DOHH2 (cell line): Measurements from ENCODE around the gene ASGR1.

Experiments
- H3F3A ChIP-seq: fragments of 200-600 bp; sonication (generic), shearing (Covaris generic); 2 replicates; pipeline ENCODE4 v1.6.0; 2016; ENCODE audit warnings: antibody characterized with exemption, mild to moderate bottlenecking; ENCODE audit not compliant: control insufficient read depth, insufficient read depth
- H3K27ac ChIP-seq: fragments of 200-600 bp; sonication (generic); 2 replicates; pipeline ENCODE4 v1.5.1; 2014; ENCODE audit warnings: low read depth, mild to moderate bottlenecking, low read length, moderate library complexity
- H3K27me3 ChIP-seq: fragments of 200-600 bp; sonication (generic); 2 replicates; pipeline ENCODE4 v1.6.1; 2014; ENCODE audit warnings: mild to moderate bottlenecking, low read length, mixed read lengths; ENCODE audit not compliant: control insufficient read depth
- H3K36me3 ChIP-seq: fragments of 200-600 bp; sonication (generic); 2 replicates; pipeline ENCODE4 v1.6.1; 2014; ENCODE audit warnings: mild to moderate bottlenecking, low read length, moderate library complexity, mixed read lengths; ENCODE audit not compliant: control insufficient read depth
- H3K4me1 ChIP-seq: fragments of 200-600 bp; sonication (generic); 2 replicates; pipeline ENCODE4 v1.6.1; 2014; ENCODE audit warnings: mild to moderate bottlenecking, low read length, mixed read lengths; ENCODE audit not compliant: control insufficient read depth
- H3K4me2 ChIP-seq: fragments of 200-600 bp; sonication (generic); 2 replicates; pipeline ENCODE4 v1.6.0; 2014; ENCODE audit warnings: mild to moderate bottlenecking, low read length, moderate library complexity
- H3K4me3 ChIP-seq: fragments of 200-600 bp; sonication (generic); 2 replicates; pipeline ENCODE4 v1.5.1; 2014; ENCODE audit warnings: mild to moderate bottlenecking, low read length, mixed read lengths
- H3K79me2 ChIP-seq: fragments of 200-600 bp; sonication (generic); 2 replicates; pipeline ENCODE4 v1.6.1; 2014; ENCODE audit warnings: mild to moderate bottlenecking, low read length, mixed read lengths; ENCODE audit not compliant: control insufficient read depth
- H3K9me2 ChIP-seq: fragments of 200-600 bp; sonication (generic); replicated peaks from 2 replicates; pipeline ENCODE4 v1.6.1; 2014; ENCODE audit warnings: mild to moderate bottlenecking, low read length, mixed read lengths; ENCODE audit not compliant: control insufficient read depth
- H3K9me3 ChIP-seq: fragments of 200-600 bp; sonication (generic); 2 replicates; pipeline ENCODE4 v1.6.1; 2014; ENCODE audit warnings: antibody characterized with exemption, low read length, mixed read lengths; ENCODE audit not compliant: control insufficient read depth, insufficient read depth
- H4K20me1 ChIP-seq: fragments of 200-600 bp; sonication (generic); 2 replicates; pipeline ENCODE4 v1.6.0; 2014; ENCODE audit warnings: low read depth, mild to moderate bottlenecking, antibody characterized with exemption, low read length, moderate library complexity; ENCODE audit not compliant: control insufficient read depth, insufficient read depth
- CTCF ChIP-seq: fragments of 200-600 bp; sonication (generic); IDR thresholded peaks from one replicate; pipeline ENCODE4 v1.5.1; 2014; ENCODE audit warnings: antibody characterized with exemption, mild to moderate bottlenecking, low read depth, low read length; ENCODE audit not compliant: poor library complexity, severe bottlenecking
- EZH2phosphoT487 ChIP-seq: fragments of 200-600 bp; sonication (generic); IDR thresholded peaks from 2 replicates; pipeline ENCODE4 v1.6.1; 2017; ENCODE audit warnings: borderline replicate concordance, mild to moderate bottlenecking, antibody characterized with exemption, low read length, moderate library complexity, mixed read lengths

ASGR1 gene

DNA sequence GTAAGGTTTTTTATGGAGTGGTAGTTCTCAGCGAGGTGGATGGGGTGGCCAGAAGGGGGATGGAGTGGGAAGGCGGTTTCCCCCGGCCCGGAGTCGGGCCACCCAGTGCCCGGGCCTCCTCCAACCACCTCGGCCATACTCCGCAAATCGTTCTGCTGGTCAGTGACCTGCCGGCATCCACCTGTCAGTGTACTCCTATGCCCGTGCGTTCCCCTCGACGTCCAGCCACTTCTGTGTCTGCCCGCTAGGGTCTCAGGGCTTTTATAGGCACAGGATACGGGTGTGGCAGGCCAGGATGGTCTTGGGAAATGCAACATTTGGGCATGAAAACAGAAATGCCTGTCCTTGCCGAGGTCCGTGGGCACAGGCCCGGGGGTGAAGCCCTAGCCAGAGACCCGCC, 45.3 kb downstream of the ASGR1 start:
- Histone ChIP-seq H3K79me2 (no peaks in the 10 kb centered on the region), H3K9me2 (no peaks in the 10 kb centered on the region), H4K20me1 (no peaks in the 10 kb centered on the region), H3K4me1 (peaks cover 33% of the 10 kb centered on the region), H3K27ac (no peak overlapping the region), H3K4me3 (peak overlapping the region; percentile 45; the same call in 1 of the 2 replicates), H3K36me3 (no peaks in the 10 kb centered on the region), H3F3A (peaks cover 6% of the 10 kb centered on the region; the same call in 1 of the 2 replicates), H3K27me3 (peaks cover 14% of the 10 kb centered on the region; the same call in 1 of the 2 replicates), H3K4me2 (peak overlapping the region; percentile 56), H3K9me3 (no peaks in the 10 kb centered on the region)
- TF ChIP-seq CTCF (no peak), EZH2phosphoT487 (no peak)

- Histone ChIP-seq H4K20me1 (no peaks in the 10 kb centered on the region), H3K9me2 (no peaks in the 10 kb centered on the region), H3K36me3 (no peaks in the 10 kb centered on the region), H3K9me3 (no peaks in the 10 kb centered on the region), H3K27ac (no peak overlapping the region), H3F3A (peaks cover 6% of the 10 kb centered on the region; the same call in 1 of the 2 replicates), H3K4me1 (peaks cover 33% of the 10 kb centered on the region), H3K79me2 (no peaks in the 10 kb centered on the region), H3K4me3 (peak overlapping the region; percentile 45), H3K4me2 (peak overlapping the region; percentile 56), H3K27me3 (peaks cover 16% of the 10 kb centered on the region; the same call in 1 of the 2 replicates)
- TF ChIP-seq CTCF: peak; percentile 67
- TF ChIP-seq EZH2phosphoT487: no peak
Measured at GRCh38 chr17:7133424-7133823, 45.7 kb downstream of the ASGR1 start.

- Histone ChIP-seq H3K9me3 (no peaks in the 10 kb centered on the region), H3K4me2 (peak overlapping the region; percentile 73), H3K9me2 (no peaks in the 10 kb centered on the region), H3F3A (peaks cover 6% of the 10 kb centered on the region; the same call in 1 of the 2 replicates), H3K27me3 (peaks cover 18% of the 10 kb centered on the region), H3K4me3 (peak overlapping the region; percentile 53), H3K36me3 (no peaks in the 10 kb centered on the region), H3K4me1 (peaks cover 33% of the 10 kb centered on the region), H3K27ac (peak overlapping the region; percentile 51), H4K20me1 (no peaks in the 10 kb centered on the region), H3K79me2 (no peaks in the 10 kb centered on the region)
- TF ChIP-seq EZH2phosphoT487 (no peak), CTCF (no peak)
Measured at GRCh38 chr17:7132511-7133094, 46.6 kb downstream of the ASGR1 start.
